Testis (tissue), 2 donors: ENCODE results near the gene SAMD4A.

Source experiments
- POLR2A ChIP-seq: fragments of 450-650 bp; IDR thresholded peaks from one replicate; pipeline ENCODE4 v1.6.1; 2017; ENCODE audit warnings: antibody characterized with exemption, mild to moderate bottlenecking, moderate library complexity
- TF ChIP-seq, protein P1 (sequence below), 3 experiments: fragments of 450-650 bp in 2 of 3; fragments of 200-600 bp in 1 of 3; sonication (generic) in 1 of 3; IDR thresholded peaks; one replicate each; pipeline ENCODE4 v1.5.1; 2016 to 2019; ENCODE audit warnings: antibody characterized with exemption in 3 of 3, mild to moderate bottlenecking in 2 of 3, moderate library complexity in 1 of 3

DNA sequence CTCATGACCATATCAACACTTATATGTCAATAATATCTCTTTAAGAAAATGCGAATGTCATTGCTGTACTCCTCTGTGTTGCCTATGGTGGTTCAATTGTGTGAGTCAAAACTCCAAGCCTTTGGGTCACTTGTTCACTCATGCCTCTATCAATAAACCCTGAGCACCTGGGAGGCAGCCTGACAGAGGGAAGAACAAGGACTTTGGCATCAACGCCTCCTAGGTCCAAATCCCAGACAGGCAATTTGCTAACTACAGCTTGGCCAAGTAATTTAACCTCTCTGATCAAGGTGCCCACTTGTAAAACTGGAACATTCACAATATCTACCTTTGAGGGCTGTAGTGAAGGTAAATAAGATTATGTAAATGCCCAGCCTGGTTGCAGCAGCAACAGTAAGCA is 137.8 kb downstream of the SAMD4A start:
- TF ChIP-seq, protein P1, sequence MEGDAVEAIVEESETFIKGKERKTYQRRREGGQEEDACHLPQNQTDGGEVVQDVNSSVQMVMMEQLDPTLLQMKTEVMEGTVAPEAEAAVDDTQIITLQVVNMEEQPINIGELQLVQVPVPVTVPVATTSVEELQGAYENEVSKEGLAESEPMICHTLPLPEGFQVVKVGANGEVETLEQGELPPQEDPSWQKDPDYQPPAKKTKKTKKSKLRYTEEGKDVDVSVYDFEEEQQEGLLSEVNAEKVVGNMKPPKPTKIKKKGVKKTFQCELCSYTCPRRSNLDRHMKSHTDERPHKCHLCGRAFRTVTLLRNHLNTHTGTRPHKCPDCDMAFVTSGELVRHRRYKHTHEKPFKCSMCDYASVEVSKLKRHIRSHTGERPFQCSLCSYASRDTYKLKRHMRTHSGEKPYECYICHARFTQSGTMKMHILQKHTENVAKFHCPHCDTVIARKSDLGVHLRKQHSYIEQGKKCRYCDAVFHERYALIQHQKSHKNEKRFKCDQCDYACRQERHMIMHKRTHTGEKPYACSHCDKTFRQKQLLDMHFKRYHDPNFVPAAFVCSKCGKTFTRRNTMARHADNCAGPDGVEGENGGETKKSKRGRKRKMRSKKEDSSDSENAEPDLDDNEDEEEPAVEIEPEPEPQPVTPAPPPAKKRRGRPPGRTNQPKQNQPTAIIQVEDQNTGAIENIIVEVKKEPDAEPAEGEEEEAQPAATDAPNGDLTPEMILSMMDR (IDR thresholded peaks at IDR 0.05) = no peak
- no peak for TF ChIP-seq POLR2A
